SIG-M5 treated with dmso at 0.1 percent for 504 hours (cell line): Measurements from ENCODE around the gene A4GNT.
A peak's percentile ranks its signal among the peaks of the same experiment; 100 is the strongest.

ENCODE experiments used
- DNase-seq: peaks from one replicate; lab custom pipeline; 2025; ENCODE audit not compliant: unreplicated experiment; lab: John Stamatoyannopoulos, UW

The A4GNT gene

GRCh38 chr3:138079901-138080300 lies 52.3 kb downstream of the A4GNT start:
- no peak for DNase-seq

GRCh38 chr3:138078901-138079344 lies 53.3 kb downstream of the A4GNT start:
- DNase-seq, result peak; percentile 92

GRCh38 chr3:138078096-138078495 lies 54.1 kb downstream of the A4GNT start:
- DNase-seq, result no peak
